Smooth muscle cell (in vitro differentiated cells): ENCODE data around the gene ADGRA1. TPM values are rescaled to one million over a fixed set of nuclear protein-coding genes. Genes with fewer than 3 reads are reported as not detected.

Experiments
- DNase-seq: peaks from one replicate; lab custom pipeline; 2025; ENCODE audit not compliant: unreplicated experiment; lab: John Stamatoyannopoulos, UW
- H2AFZ ChIP-seq: fragments of 200-600 bp; sonication (generic); 2 replicates; pipeline ENCODE4 v1.6.0; 2016; ENCODE audit warnings: antibody characterized with exemption, low read depth, mild to moderate bottlenecking
- H3F3A ChIP-seq: fragments of 200-600 bp; sonication (generic); 2 replicates; pipeline ENCODE4 v1.6.0; 2017; ENCODE audit warnings: antibody characterized with exemption, low read depth
- H3K27ac ChIP-seq: fragments of 200-600 bp; sonication (generic); 2 replicates; pipeline ENCODE4 v1.5.1; 2016; ENCODE audit warnings: low read depth, mild to moderate bottlenecking
- H3K27me3 ChIP-seq: fragments of 200-600 bp; sonication (generic); 2 replicates; pipeline ENCODE4 v1.6.1; 2016; ENCODE audit warnings: low read depth, mild to moderate bottlenecking
- H3K36me3 ChIP-seq: fragments of 200-600 bp; sonication (generic); 2 replicates; pipeline ENCODE4 v1.5.1; 2016; ENCODE audit warnings: low read depth
- H3K4me1 ChIP-seq: fragments of 200-600 bp; sonication (generic); 2 replicates; pipeline ENCODE4 v1.5.1; 2016; ENCODE audit warnings: low read depth
- H3K4me2 ChIP-seq: fragments of 200-600 bp; sonication (generic); 2 replicates; pipeline ENCODE4 v1.6.0; 2016; ENCODE audit warnings: mild to moderate bottlenecking
- H3K4me3 ChIP-seq: fragments of 200-600 bp; sonication (generic); 2 replicates; pipeline ENCODE4 v1.5.1; 2016; ENCODE audit warnings: mild to moderate bottlenecking
- H3K79me2 ChIP-seq: fragments of 200-600 bp; sonication (generic); 2 replicates; pipeline ENCODE4 v1.6.0; 2016; ENCODE audit warnings: low read depth, mild to moderate bottlenecking
- H3K9ac ChIP-seq: fragments of 200-600 bp; sonication (generic); 2 replicates; pipeline ENCODE4 v1.6.0; 2016; ENCODE audit warnings: low read depth
- H3K9me3 ChIP-seq: fragments of 200-600 bp; sonication (generic); replicated peaks from 2 replicates; pipeline ENCODE4 v1.5.1; 2016; ENCODE audit warnings: low read depth
- H4K20me1 ChIP-seq: fragments of 200-600 bp; sonication (generic); 2 replicates; pipeline ENCODE4 v1.6.0; 2016; ENCODE audit warnings: low read depth
- CTCF ChIP-seq: fragments of 200-600 bp; sonication (generic); IDR thresholded peaks from 2 replicates; pipeline ENCODE4 v1.5.1; 2017; ENCODE audit warnings: borderline replicate concordance, mild to moderate bottlenecking, antibody characterized with exemption; ENCODE audit not compliant: insufficient read depth, poor library complexity, severe bottlenecking
- WGBS: methylation state at CpG from one replicate; pipeline ENCODE4 v1.1.7; 2016; ENCODE audit warnings: low lambda C conversion rate; 5-methylcytosine and 5-hydroxymethylcytosine counted together
- polyA plus RNA-seq: library from polyadenylated mRNA; unstranded; fragments of >200 nt; fragmentation: Nextera tagmentation; extraction: Ambion mirVana; gene quantifications from 2 replicates; pipeline ENCODE4 v1.2.1, GENCODE V29; 2016
- total RNA-seq: library from RNA; depleted of rRNA; stranded (reverse); fragments of >200 nt; gene quantifications from 2 replicates; pipeline ENCODE4 v1.2.3, GENCODE V29; 2014

The ADGRA1 gene
- total and polyA plus RNA-seq, 2 experiments from 2014 or later, result not detected

DNA sequence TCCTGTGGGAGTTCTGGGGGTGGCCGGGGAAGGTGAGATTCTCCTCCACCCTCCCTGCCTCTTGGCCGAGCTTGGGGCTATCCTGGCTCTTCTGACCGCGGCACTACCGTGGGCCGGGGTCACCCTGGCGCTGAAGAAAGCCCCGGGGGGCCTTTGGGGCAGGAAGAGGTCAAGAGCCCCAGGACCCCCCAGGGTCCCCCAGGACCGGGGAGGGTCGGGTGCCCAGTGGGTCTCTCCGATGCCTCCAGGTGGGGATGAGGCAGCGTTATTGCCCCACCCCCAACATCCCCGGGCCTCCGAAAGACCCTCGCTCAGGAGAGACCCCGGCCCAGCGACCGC, 71.9 kb downstream of the ADGRA1 start:
- no peak for DNase-seq
- Histone ChIP-seq H3K9ac (no peak overlapping the region), H3K4me2 (peak overlapping the region; percentile 99), H3K79me2 (no peaks in the 10 kb centered on the region), H3K36me3 (no peaks in the 10 kb centered on the region), H3F3A (peaks cover 4% of the 10 kb centered on the region), H3K4me1 (peaks cover 17% of the 10 kb centered on the region), H2AFZ (no peak overlapping the region), H3K27ac (no peak overlapping the region), H3K9me3 (no peaks in the 10 kb centered on the region), H3K27me3 (no peaks in the 10 kb centered on the region), H3K4me3 (peak overlapping the region; percentile 77), H4K20me1 (peaks cover 9% of the 10 kb centered on the region)
- WGBS, result 29% methylated on average over 8 of the region's 18 CpGs
- no peak for TF ChIP-seq CTCF

DNA sequence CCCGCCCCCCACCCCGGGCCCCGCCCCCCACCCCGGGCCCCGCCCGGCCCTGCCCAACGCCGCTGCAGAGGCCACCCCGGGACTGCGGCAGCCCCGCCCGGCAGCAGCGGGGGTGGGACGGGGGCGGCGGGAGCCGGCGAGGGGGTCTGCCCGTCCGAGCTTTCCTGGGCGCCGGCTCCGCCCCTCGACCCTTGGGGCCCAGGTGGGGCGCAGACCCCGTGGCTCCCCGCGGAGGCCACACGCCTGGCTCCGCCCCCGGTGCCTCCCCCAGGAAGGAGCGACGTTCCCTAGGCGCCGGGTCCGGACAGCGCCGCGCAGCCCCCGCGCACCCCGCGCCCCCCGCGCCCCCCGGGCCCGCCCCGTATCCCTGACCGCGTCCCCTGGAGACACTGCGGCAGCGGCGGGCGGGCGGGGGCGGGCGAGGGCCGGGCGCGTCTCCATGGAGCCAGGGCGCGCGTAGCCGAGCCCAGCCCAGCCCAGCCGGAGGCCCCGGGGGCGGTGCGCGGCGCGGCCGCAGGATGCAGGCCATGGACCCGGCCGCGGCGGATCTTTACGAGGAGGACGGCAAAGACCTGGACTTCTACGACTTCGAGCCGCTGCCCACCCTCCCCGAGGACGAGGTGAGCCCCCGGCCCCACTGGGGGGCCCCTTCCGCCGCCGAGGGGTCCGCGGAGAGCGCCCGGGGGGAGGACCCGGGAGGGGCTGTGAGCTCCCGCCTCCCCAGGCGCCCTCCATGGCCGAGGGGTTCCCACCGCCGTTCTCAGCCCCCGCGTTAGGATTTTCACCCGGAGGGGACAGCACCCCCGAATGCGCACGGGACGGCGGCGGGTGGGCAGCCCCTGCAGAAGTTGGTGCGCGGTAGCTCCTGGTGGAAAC, 72.5 kb downstream of the ADGRA1 start, which contains the start of gene KNDC1:
TSS of gene KNDC1 (plus strand) at position 270 of the 876 bp plus-strand sequence. CDS start at position 519, 249 bp downstream.
- Histone ChIP-seq H2AFZ (peak within 1 kb of the TSS; percentile 84), H3K79me2 (no peaks in the 10 kb centered on the region), H3K36me3 (no peaks in the 10 kb centered on the region), H3K4me1 (peaks cover 17% of the 10 kb centered on the region), H3K9ac (peak within 1 kb of the TSS; percentile 54), H3K4me2 (peak within 1 kb of the TSS; percentile 99), H3F3A (peaks cover 4% of the 10 kb centered on the region), H3K27ac (no peak within 1 kb of the TSS), H3K27me3 (no peaks in the 10 kb centered on the region), H4K20me1 (peaks cover 9% of the 10 kb centered on the region), H3K4me3 (peak within 1 kb of the TSS; percentile 77), H3K9me3 (no peaks in the 10 kb centered on the region)
- no peak for TF ChIP-seq CTCF
- DNase-seq, result peak; percentile 79
- 2% methylated on average over 37 of the region's 108 CpGs for WGBS

GRCh38 chr10:133160826-133161471, 73.2 kb downstream of the ADGRA1 start:
- H3K4me2 ChIP-seq, result peak overlapping the region; percentile 99
- peak overlapping the region; percentile 84 for H2AFZ ChIP-seq
- H3K4me3 ChIP-seq, result peak overlapping the region; percentile 77
- no peak overlapping the region for H3K27ac ChIP-seq
- no peaks in the 10 kb centered on the region for H3K27me3 ChIP-seq
- H3K36me3 ChIP-seq, result no peaks in the 10 kb centered on the region
- H3K9me3 ChIP-seq, result no peaks in the 10 kb centered on the region
- WGBS, result 8% methylated on average over 28 of the region's 29 CpGs
- peak overlapping the region; percentile 54 for H3K9ac ChIP-seq
- H4K20me1 ChIP-seq, result peaks cover 9% of the 10 kb centered on the region
- H3F3A ChIP-seq, result peaks cover 4% of the 10 kb centered on the region
- no peak for TF ChIP-seq CTCF
- H3K79me2 ChIP-seq, result no peaks in the 10 kb centered on the region
- no peak for DNase-seq
- peaks cover 17% of the 10 kb centered on the region for H3K4me1 ChIP-seq
